H1 (cell line): ENCODE results near the gene PEX6.

ENCODE experiments used
- CBX5 ChIP-seq: fragments of 300-800, 300-1000 bp; sonication (generic); IDR thresholded peaks from 2 replicates; pipeline ENCODE4 v1.7.1; 2016; ENCODE audit warnings: antibody characterized with exemption, low read length, low read depth
- CEBPB ChIP-seq: IDR thresholded peaks from 2 replicates; pipeline ENCODE4 v1.6.1; 2012; ENCODE audit warnings: low read depth, low read length
- CREB1 ChIP-seq: IDR thresholded peaks from 2 replicates; pipeline ENCODE4 v1.6.1; 2012; ENCODE audit warnings: inconsistent platforms
- EZH2 ChIP-seq: fragments of 200-600 bp; sonication (generic); IDR thresholded peaks from 2 replicates; pipeline ENCODE4 v1.7.1; 2012; ENCODE audit warnings: low read depth, mild to moderate bottlenecking, moderate library complexity, low read length, inconsistent platforms; ENCODE audit not compliant: severe bottlenecking
- GABPA ChIP-seq: IDR thresholded peaks from 2 replicates; pipeline ENCODE4 v1.6.1; 2011; ENCODE audit warnings: mild to moderate bottlenecking, low read length, moderate library complexity, borderline replicate concordance; ENCODE audit not compliant: insufficient read depth
- HDAC6 ChIP-seq: IDR thresholded peaks from one replicate; pipeline ENCODE4 v1.7.1; 2012; ENCODE audit warnings: low read depth, mild to moderate bottlenecking, inconsistent platforms, low read length, moderate library complexity
- JUN ChIP-seq: IDR thresholded peaks from 2 replicates; pipeline ENCODE4 v1.6.1; 2011; ENCODE audit warnings: low read depth, mild to moderate bottlenecking, improper control_type of control experiment, low read length
- KDM1A ChIP-seq: fragments of 200-600, 300-600 bp; sonication (generic); IDR thresholded peaks from 2 replicates; pipeline ENCODE4 v1.7.1; 2016; ENCODE audit warnings: mild to moderate bottlenecking, low read length, borderline replicate concordance
- POLR2AphosphoS5 ChIP-seq: IDR thresholded peaks from 2 replicates; pipeline ENCODE4 v1.6.1; 2011; ENCODE audit warnings: low read depth, low read length
- RAD21 ChIP-seq, 2 experiments: IDR thresholded peaks in 1 of 2; conservative IDR thresholded peaks in 1 of 2; 2 replicates each; pipeline ENCODE4 v1.6.1; 2011; ENCODE audit warnings: low read depth in 2 of 2, low read length in 2 of 2, improper control_type of control experiment in 1 of 2, inconsistent platforms in 1 of 2, mild to moderate bottlenecking in 1 of 2, moderate library complexity in 1 of 2
- SIX5 ChIP-seq: IDR thresholded peaks from 2 replicates; pipeline ENCODE4 v1.6.1; 2011; ENCODE audit warnings: mild to moderate bottlenecking, low read depth, low read length
- TEAD4 ChIP-seq: IDR thresholded peaks from 2 replicates; pipeline ENCODE4 v1.6.1; 2012; ENCODE audit warnings: low read depth, low read length, inconsistent platforms, mixed read lengths
- YY1 ChIP-seq: IDR thresholded peaks from 2 replicates; pipeline ENCODE4 v1.6.1; 2011; ENCODE audit warnings: low read depth, mild to moderate bottlenecking, low read length
- TF ChIP-seq, protein P1 (sequence below), 3 experiments: IDR thresholded peaks; 1 replicate in 2 of 3; 2 replicates in 1 of 3; pipeline versions ENCODE4 v1.5.1 to v1.6.1; 2011; ENCODE audit warnings: low read length in 3 of 3, mild to moderate bottlenecking in 3 of 3, inconsistent platforms in 2 of 3, low read depth in 1 of 3, moderate library complexity in 1 of 3; ENCODE audit not compliant: insufficient read depth in 1 of 3; ENCODE audit errors: control extremely low read depth in 1 of 3

DNA sequence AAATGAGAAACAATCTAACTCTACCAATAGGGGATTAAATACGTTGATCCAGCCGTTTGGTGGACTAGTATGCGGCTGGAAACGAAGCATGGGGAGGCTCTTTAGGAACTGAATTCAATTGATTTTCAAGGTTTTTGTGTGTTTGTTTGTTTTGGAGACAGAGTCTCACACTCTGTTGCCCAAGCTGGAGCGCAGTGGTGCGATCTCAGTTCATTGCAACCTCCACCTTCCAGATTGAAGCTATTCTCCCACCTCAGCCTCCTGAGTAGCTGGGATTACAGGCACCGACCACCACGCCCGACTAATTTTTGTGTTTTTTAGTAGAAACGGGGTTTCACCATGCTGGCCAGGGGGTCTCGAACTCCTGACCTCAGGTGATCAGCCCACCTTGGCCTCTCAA lies 42.6 kb downstream of the PEX6 start:
- no peak for TF ChIP-seq CREB1
- TF ChIP-seq, protein P1, sequence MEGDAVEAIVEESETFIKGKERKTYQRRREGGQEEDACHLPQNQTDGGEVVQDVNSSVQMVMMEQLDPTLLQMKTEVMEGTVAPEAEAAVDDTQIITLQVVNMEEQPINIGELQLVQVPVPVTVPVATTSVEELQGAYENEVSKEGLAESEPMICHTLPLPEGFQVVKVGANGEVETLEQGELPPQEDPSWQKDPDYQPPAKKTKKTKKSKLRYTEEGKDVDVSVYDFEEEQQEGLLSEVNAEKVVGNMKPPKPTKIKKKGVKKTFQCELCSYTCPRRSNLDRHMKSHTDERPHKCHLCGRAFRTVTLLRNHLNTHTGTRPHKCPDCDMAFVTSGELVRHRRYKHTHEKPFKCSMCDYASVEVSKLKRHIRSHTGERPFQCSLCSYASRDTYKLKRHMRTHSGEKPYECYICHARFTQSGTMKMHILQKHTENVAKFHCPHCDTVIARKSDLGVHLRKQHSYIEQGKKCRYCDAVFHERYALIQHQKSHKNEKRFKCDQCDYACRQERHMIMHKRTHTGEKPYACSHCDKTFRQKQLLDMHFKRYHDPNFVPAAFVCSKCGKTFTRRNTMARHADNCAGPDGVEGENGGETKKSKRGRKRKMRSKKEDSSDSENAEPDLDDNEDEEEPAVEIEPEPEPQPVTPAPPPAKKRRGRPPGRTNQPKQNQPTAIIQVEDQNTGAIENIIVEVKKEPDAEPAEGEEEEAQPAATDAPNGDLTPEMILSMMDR (IDR thresholded peaks at IDR 0.05; ENCODE audit: control extremely low read depth in 1 of 3, insufficient read depth in 1 of 3, low read depth in 1 of 3, low read length in 3 of 3): no peak
- no peak for TF ChIP-seq CBX5
- no peak for TF ChIP-seq SIX5
- TF ChIP-seq CEBPB: no peak
- TF ChIP-seq POLR2AphosphoS5: no peak
- no peak for TF ChIP-seq JUN
- TF ChIP-seq EZH2: no peak
- TF ChIP-seq KDM1A: no peak
- TF ChIP-seq YY1: no peak
- TF ChIP-seq RAD21 (IDR thresholded peaks at IDR 0.05 in 1 of 2, conservative IDR thresholded peaks at IDR 0.05 in 1 of 2; ENCODE audit: low read depth in 2 of 2, low read length in 2 of 2): no peak
- TF ChIP-seq TEAD4: no peak
- TF ChIP-seq HDAC6: no peak
- TF ChIP-seq GABPA: no peak
